ENCODE data around the gene TCF12. TPM values are rescaled to one million over a fixed set of nuclear protein-coding genes. Genes with fewer than 3 reads are reported as not detected.

Gene TCF12
- total and polyA plus RNA-seq, 2 donors (not counting 3 experiments of a cell fraction or from before 2014, with no cell fraction given) = 72.1 to 133 TPM

- peak overlapping the region; percentile 86 for H3K27ac ChIP-seq (ENCODE audit: insufficient read depth, low read depth, low read length)
- CTCF ChIA-PET = interaction anchor here (0.6 to 3.3 kb wide), 17 partner anchors 11 to 610 kb away, joined by 3 to 18 read pairs (median 3); no protein-coding TSS in a partner anchor
- no peaks in the 10 kb centered on the region for H3K27me3 ChIP-seq (ENCODE audit: control insufficient read depth in 2 of 2, insufficient read depth in 2 of 2, low read length in 2 of 2)
- H3K4me3 ChIP-seq (replicated peaks in 1 of 3; ENCODE audit: insufficient read depth in 1 of 3, low read depth in 1 of 3, low read length in 3 of 3) = peak overlapping the region; percentile 53 to 98 (median 87)
- dilution Hi-C loops (cut with MboI; ENCODE audit: extremely low pct_ligation_motif_present, low sequenced_read_pairs) = no loop called here
- H3K9me3 ChIP-seq (replicated peaks; ENCODE audit: control insufficient read depth, insufficient read depth, low read length) = no peaks in the 10 kb centered on the region
- H3K4me2 ChIP-seq (ENCODE audit: insufficient read depth, low read length) = peak overlapping the region; percentile 45
- peaks cover 40% of the 10 kb centered on the region for H3K4me1 ChIP-seq (ENCODE audit: control insufficient read depth, extremely low read depth, insufficient read depth, low read length)
- no peak for TF ChIP-seq CTCF (IDR thresholded peaks at IDR 0.05; ENCODE audit: extremely low read depth in 1 of 2, insufficient read depth in 1 of 2, low read depth in 1 of 2, low read length in 2 of 2)
- no peak for TF ChIP-seq GATA2 (IDR thresholded peaks at IDR 0.05; ENCODE audit: insufficient read depth, insufficient read length, low read depth, low read length)
- no peak for TF ChIP-seq JUN (IDR thresholded peaks at IDR 0.05; ENCODE audit: borderline replicate concordance, insufficient read depth, insufficient read length, low read depth)
- no peak for TF ChIP-seq MYC (IDR thresholded peaks at IDR 0.05; ENCODE audit: low read depth, low read length)
- no peak for TF ChIP-seq FOS (IDR thresholded peaks at IDR 0.05; ENCODE audit: borderline replicate concordance, insufficient read depth, low read length)
- TF ChIP-seq, protein P1, sequence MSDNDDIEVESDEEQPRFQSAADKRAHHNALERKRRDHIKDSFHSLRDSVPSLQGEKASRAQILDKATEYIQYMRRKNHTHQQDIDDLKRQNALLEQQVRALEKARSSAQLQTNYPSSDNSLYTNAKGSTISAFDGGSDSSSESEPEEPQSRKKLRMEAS (IDR thresholded peaks at IDR 0.05; ENCODE audit: insufficient read depth, insufficient read length) = no peak
- TF ChIP-seq POLR2AphosphoS5 (IDR thresholded peaks at IDR 0.05; ENCODE audit: insufficient read depth, low read depth, low read length) = no peak
- no peak for TF ChIP-seq POLR2A (IDR thresholded peaks at IDR 0.05; ENCODE audit: low read depth, low read length)
- no peak for TF ChIP-seq EZH2 (IDR thresholded peaks at IDR 0.05; ENCODE audit: borderline replicate concordance, low read depth, low read length, severe bottlenecking)
- BruUV-seq (replicated peaks) = no TSS peak
- intact Hi-C loops (cut with micrococcal nuclease) = loop anchor here (1.0 to 5.0 kb wide), 9 partner anchors 30 to 420 kb away; partner anchors contain the start of gene ZNF280D
- H3K79me2 ChIP-seq (ENCODE audit: control insufficient read depth, insufficient read depth, low read length) = peaks cover 38% of the 10 kb centered on the region
- FAIRE-seq (no peak), DNase-seq (ENCODE audit: low read depth, low spot score) (no peak)
- peaks cover 0 to 4% of the 10 kb centered on the region in 2 experiments for H3K36me3 ChIP-seq (ENCODE audit: control insufficient read depth in 2 of 2, extremely low read depth in 1 of 2, insufficient read depth in 2 of 2, low read length in 2 of 2)
- no peaks in the 10 kb centered on the region for H3K9me1 ChIP-seq (replicated peaks; ENCODE audit: control insufficient read depth, extremely low read depth, insufficient read depth, low read length)
- peak overlapping the region; percentile 93 for H3K9ac ChIP-seq (replicated peaks; ENCODE audit: extremely low read depth, insufficient read depth, low read length)
- POLR2A ChIA-PET = interaction anchor here (0.9 to 1.5 kb wide), 3 partner anchors 30 to 229 kb away, joined by 3 to 6 read pairs (median 4); no protein-coding TSS in a partner anchor
- peak overlapping the region; percentile 51 for H2AFZ ChIP-seq (ENCODE audit: low read depth, low read length)
- no peaks in the 10 kb centered on the region for H4K20me1 ChIP-seq (replicated peaks; ENCODE audit: control insufficient read depth, extremely low read depth, insufficient read depth, low read length)
Observed at GRCh38 chr15:56917652-56918045, 795 bp upstream of the TCF12 start.
